Testis (tissue), 3 donors: ENCODE results near the gene THBD. TPM values are rescaled to one million over a fixed set of nuclear protein-coding genes. Genes with fewer than 3 reads are reported as not detected.

Source experiments
- DNase-seq: peaks from one replicate; pipeline ENCODE4 v3.0.0-alpha.2; 2019
- H3K27ac ChIP-seq, 2 donors: fragments of 200-600 bp; sonication (generic); one replicate each; pipeline ENCODE4 v1.5.1; 2019
- H3K27me3 ChIP-seq: fragments of 200-600 bp; sonication (generic); one replicate; pipeline ENCODE4 v1.5.1; 2019
- H3K36me3 ChIP-seq: fragments of 200-600 bp; sonication (generic); one replicate; pipeline ENCODE4 v1.5.1; 2017; ENCODE audit warnings: low read depth; ENCODE audit errors: missing control alignments
- H3K4me1 ChIP-seq: fragments of 200-600 bp; sonication (generic); one replicate; pipeline ENCODE4 v1.5.1; 2019
- H3K4me3 ChIP-seq, 2 donors: fragments of 200-600 bp; sonication (generic); one replicate each; pipeline ENCODE4 v1.5.1; 2017 to 2019
- H3K9me3 ChIP-seq: fragments of 200-600 bp; sonication (generic); one replicate; pipeline ENCODE4 v1.5.1; 2017
- CTCF ChIP-seq, 3 experiments: fragments of 450-650 bp in 2 of 3; fragments of 200-600 bp in 1 of 3; sonication (generic) in 1 of 3; IDR thresholded peaks; one replicate each; pipeline ENCODE4 v1.5.1; 2016 to 2019; ENCODE audit warnings: antibody characterized with exemption in 3 of 3, mild to moderate bottlenecking in 2 of 3, moderate library complexity in 1 of 3
- POLR2A ChIP-seq: fragments of 450-650 bp; IDR thresholded peaks from one replicate; pipeline ENCODE4 v1.6.1; 2017; ENCODE audit warnings: antibody characterized with exemption, mild to moderate bottlenecking, moderate library complexity
- WGBS, 2 donors: methylation state at CpG; one replicate each; pipeline ENCODE4 v1.1.5; 2018; 5-methylcytosine and 5-hydroxymethylcytosine counted together
- intact Hi-C: fragments of 100-400 bp; cut with DNase I; formaldehyde crosslinking; loops from one replicate; pipeline ENCODE4 v1.15.1; 2023; ENCODE audit warnings: low total_unique reads
- polyA plus RNA-seq: library from polyadenylated mRNA; stranded (reverse); fragments of 350-450 nt; fragmentation: Illumina TruSeq; extraction: RNeasy Lipid Tissue Mini Kit (QIAGEN cat#74804); gene quantifications from one replicate; pipeline ENCODE4 v1.2.3, GENCODE V29; 2014; ENCODE audit warnings: low read depth, low replicate concordance; ENCODE audit not compliant: insufficient read depth
- total RNA-seq, 2 donors: library from RNA; depleted of rRNA; stranded (reverse); fragments of >200 nt; gene quantifications; one replicate each; pipeline ENCODE4 v1.2.3, GENCODE V29; 2016

The THBD gene
- total and polyA plus RNA-seq, 3 donors from 2014 or later = 11.0 to 65.0 (median 22.4) TPM

- DNase-seq = peak; percentile 44
- WGBS, 2 donors = 1 to 2% methylated on average over 17 to 44 of the region's 48 CpGs
- Histone ChIP-seq H3K36me3 (no peaks in the 10 kb centered on the region), H3K27ac (peak overlapping the region; percentile 76 to 82), H3K4me1 (peaks cover 4% of the 10 kb centered on the region), H3K27me3 (no peaks in the 10 kb centered on the region), H3K9me3 (no peaks in the 10 kb centered on the region), H3K4me3 (peak overlapping the region; percentile 57 to 62)
- intact Hi-C loops = no loop called here
- TF ChIP-seq POLR2A (no peak), CTCF (IDR thresholded peaks at IDR 0.05) (no peak)
These were observed 785 bp upstream of the THBD start for GRCh38 chr20:23050076-23050838.

DNA sequence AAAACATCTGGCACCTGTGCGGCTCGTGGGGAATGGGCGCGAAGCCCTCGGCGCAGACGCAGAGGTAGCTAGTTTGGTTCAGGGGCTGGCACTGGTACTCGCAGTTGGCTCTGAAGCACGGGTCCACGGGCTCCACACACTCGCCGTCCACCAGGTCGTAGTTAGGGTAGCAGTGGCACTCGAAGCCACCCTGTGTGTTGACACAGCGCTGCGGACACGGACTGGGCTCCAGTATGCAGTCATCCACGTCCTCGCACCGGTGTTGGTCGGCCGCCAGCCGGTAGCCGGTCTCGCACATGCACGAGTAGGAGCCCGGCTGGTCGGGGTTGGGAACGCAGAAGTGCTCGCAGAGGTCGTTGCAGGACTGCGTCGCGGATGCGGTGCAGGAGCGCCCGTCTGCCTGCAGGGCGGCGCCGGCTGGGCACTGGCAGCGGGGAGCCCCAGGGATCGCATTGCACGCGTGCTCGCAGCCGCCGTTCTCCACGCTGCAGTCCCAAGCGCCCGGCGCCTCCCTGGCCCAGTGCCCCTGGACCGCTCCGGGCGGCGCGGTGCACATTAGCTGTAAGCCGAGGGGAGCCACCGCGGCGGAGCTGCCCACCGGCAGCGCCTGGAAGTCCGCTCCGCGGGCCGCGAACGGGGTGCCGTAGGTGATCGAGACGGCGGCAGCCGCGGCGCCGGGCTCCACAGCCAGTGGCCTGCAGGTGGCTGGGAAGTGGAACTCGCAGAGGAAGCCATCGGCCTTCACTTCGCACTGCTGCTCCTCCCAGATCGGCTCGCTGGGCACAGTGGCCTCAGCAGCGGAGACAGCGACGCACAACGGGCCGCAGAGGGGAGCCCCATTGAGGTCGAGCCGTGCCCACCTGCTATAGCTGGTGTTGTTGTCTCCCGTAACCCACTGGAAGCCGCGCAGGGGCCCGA is 930 bp downstream of the THBD start:
- H3K4me1 ChIP-seq = peaks cover 4% of the 10 kb centered on the region
- WGBS, 2 donors = 3% methylated on average over 46 of the region's 92 CpGs; no CpG with 5 or more reads in 1 of the 2 donors
- intact Hi-C loops = loop anchor here (10.0 kb wide), 2 partner anchors 186 to 286 kb away; no protein-coding TSS in a partner anchor
- TF ChIP-seq CTCF (IDR thresholded peaks at IDR 0.05) (peak in 2 of 3 experiments; percentile 32 to 52), POLR2A (no peak)
- peak overlapping the region in 1 of 2 donors; percentile 82 for H3K27ac ChIP-seq
- peak; percentile 50 for DNase-seq
- H3K9me3 ChIP-seq = no peaks in the 10 kb centered on the region
- H3K36me3 ChIP-seq = no peaks in the 10 kb centered on the region
- no peaks in the 10 kb centered on the region for H3K27me3 ChIP-seq
- H3K4me3 ChIP-seq = peak overlapping the region; percentile 57 to 62

DNA sequence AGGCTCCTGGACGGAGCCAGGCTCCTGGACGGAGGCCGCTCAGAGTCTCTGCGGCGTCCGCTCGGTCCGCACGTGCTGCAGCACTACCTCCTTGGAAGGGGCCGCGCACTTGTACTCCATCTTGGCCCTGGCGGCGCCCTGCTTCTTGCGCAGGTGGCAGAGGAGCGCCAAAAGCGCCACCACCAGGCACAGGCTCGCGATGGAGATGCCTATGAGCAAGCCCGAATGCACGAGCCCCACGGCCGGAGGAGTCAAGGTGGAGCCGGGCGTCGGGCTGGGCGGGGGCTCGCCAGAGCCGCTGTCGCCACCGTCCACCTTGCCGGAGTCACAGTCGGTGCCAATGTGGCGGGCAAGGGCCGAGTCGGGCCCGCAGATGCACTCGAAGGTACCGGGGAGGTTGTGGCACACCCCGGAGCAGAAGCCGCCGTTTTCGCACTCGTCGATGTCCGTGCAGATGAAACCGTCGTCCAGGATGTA is 1.7 kb downstream of the THBD start:
- DNase-seq = no peak
- no peak for TF ChIP-seq POLR2A
- TF ChIP-seq CTCF (IDR thresholded peaks at IDR 0.05) = no peak
- Histone ChIP-seq H3K27me3 (no peaks in the 10 kb centered on the region), H3K27ac (no peak overlapping the region), H3K4me1 (peaks cover 4% of the 10 kb centered on the region), H3K9me3 (no peaks in the 10 kb centered on the region), H3K36me3 (no peaks in the 10 kb centered on the region), H3K4me3 (peak overlapping the region; percentile 57 to 62)
- intact Hi-C loops = loop anchor here (10.0 kb wide), 2 partner anchors 187 to 287 kb away; no protein-coding TSS in a partner anchor
- WGBS, 2 donors = 27 to 28% methylated on average over 32 to 42 of the region's 47 CpGs

- Histone ChIP-seq H3K27ac (no peak overlapping the region), H3K4me1 (peaks cover 4% of the 10 kb centered on the region), H3K9me3 (no peaks in the 10 kb centered on the region), H3K4me3 (peak overlapping the region; percentile 57 to 62), H3K27me3 (no peaks in the 10 kb centered on the region), H3K36me3 (no peaks in the 10 kb centered on the region)
- WGBS, 2 donors = 37 to 41% methylated on average over 13 of the region's 13 CpGs
- TF ChIP-seq POLR2A = no peak
- no peak for TF ChIP-seq CTCF (IDR thresholded peaks at IDR 0.05)
- intact Hi-C loops = loop anchor here (10.0 kb wide), 2 partner anchors 188 to 288 kb away; no protein-coding TSS in a partner anchor
- DNase-seq = no peak
These were observed 2.3 kb downstream of the THBD start for GRCh38 chr20:23047001-23047737.
